MCF 10A (cell line): ENCODE results near the gene PSME1. TPM values are rescaled to one million over a fixed set of nuclear protein-coding genes. Genes with fewer than 3 reads are reported as not detected.
"Not testable (repeated sequence)": the region's sequence is repeated elsewhere in the genome, so short reads cannot be mapped to it uniquely, and the experiment has no call there.

Experiments
- BruUV-seq: library from RNA; stranded (reverse); fragments of 400-500 nt; replicated peaks from 2 replicates; lab custom pipeline; 2021; lab: Mats Ljungman, UMichigan
- CTCF ChIA-PET: fragments of 300-600 bp; sonication (Branson Sonifier 250); formaldehyde crosslinking; extraction: SDS; loops from one replicate; lab custom pipeline; 2021; ENCODE audit warnings: antibody characterized with exemption, inconsistent platforms; lab: Yijun Ruan, JAX
- POLR2A ChIA-PET: fragments of 300-600, 350-650 bp; sonication (Branson Sonifier 250); formaldehyde crosslinking; extraction: SDS; loops from one replicate; lab custom pipeline; 2020; ENCODE audit warnings: antibody characterized with exemption, inconsistent platforms; lab: Yijun Ruan, JAX
- DNase-seq: peaks from one replicate; pipeline ENCODE4 v3.0.0-alpha.2; 2018; ENCODE audit not compliant: unreplicated experiment
- H3K27ac Mint-ChIP-seq: one replicate; pipeline ENCODE4 v1.8.0; 2022; ENCODE audit warnings: mild to moderate bottlenecking, low read depth, mixed read lengths; ENCODE audit not compliant: unreplicated experiment
- H3K27me3 Mint-ChIP-seq: one replicate; pipeline ENCODE4 v1.8.0; 2022; ENCODE audit warnings: mixed read lengths; ENCODE audit not compliant: insufficient read depth, unreplicated experiment
- H3K36me3 Mint-ChIP-seq: one replicate; pipeline ENCODE4 v1.8.0; 2022; ENCODE audit warnings: mild to moderate bottlenecking, moderate library complexity, mixed read lengths; ENCODE audit not compliant: insufficient read depth, unreplicated experiment
- H3K4me1 Mint-ChIP-seq: one replicate; pipeline ENCODE4 v1.8.0; 2022; ENCODE audit warnings: mixed read lengths; ENCODE audit not compliant: insufficient read depth, unreplicated experiment
- H3K4me3 Mint-ChIP-seq: one replicate; pipeline ENCODE4 v1.8.0; 2022; ENCODE audit warnings: mild to moderate bottlenecking, moderate library complexity, mixed read lengths; ENCODE audit not compliant: unreplicated experiment
- H3K9me3 Mint-ChIP-seq: one replicate; pipeline ENCODE4 v1.8.0; 2022; ENCODE audit warnings: mixed read lengths; ENCODE audit not compliant: unreplicated experiment
- CTCF ChIP-seq: fragments of 200-600 bp; IDR thresholded peaks from one replicate; pipeline ENCODE4 v1.8.0; 2022; ENCODE audit warnings: antibody characterized with exemption, mild to moderate bottlenecking; ENCODE audit not compliant: unreplicated experiment
- intact Hi-C: fragments of 100-400 bp; cut with micrococcal nuclease; formaldehyde crosslinking; loops from 2 replicates; pipeline ENCODE4 v1.14.1; 2022
- total RNA-seq: library from RNA; stranded (reverse); gene quantifications from 2 replicates; pipeline ENCODE4 v1.2.3, GENCODE V29; 2022

Gene PSME1
- total RNA-seq, 1 experiment from 2014 or later, result 126 TPM

DNA sequence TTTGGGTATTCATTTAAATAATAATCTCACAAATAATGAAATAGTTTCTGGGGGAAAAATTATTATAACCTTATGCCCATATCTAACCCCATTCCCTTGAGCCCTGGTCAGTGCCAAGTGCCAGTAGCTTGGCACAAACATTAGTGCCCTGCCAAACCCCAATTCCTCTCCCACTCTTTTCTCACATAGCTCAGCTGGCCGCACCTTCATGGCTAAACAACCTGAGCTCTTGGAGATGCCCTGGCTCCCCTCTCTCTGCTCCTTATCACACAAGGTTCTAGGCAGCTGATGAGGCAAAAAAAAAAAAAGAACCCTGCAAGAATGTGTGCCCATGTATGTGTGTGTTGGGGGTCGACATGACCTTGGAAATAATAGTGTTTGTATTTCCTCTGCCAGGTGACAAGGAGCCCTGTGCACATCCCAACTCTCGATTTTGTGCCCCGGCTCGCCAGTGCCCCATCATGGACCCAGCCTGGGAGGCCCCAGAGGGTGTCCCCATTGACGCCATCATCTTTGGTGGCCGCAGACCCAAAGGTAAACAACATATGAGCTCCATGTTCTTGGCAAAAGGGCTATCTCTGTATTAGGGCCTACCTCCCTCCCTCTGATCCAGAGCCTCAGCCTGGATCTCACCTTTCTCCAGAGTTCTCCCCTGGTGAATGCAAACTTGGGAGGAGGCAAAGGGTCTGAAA lies 33.5 kb upstream of the PSME1 start:
- Mint-ChIP-seq H3K4me3 (no peak overlapping the region), H3K4me1 (peaks cover 3% of the 10 kb centered on the region), H3K9me3 (no peaks in the 10 kb centered on the region), H3K27ac (no peak overlapping the region), H3K27me3 (no peaks in the 10 kb centered on the region), H3K36me3 (peaks cover 36% of the 10 kb centered on the region)
- no peak for TF ChIP-seq CTCF
- intact Hi-C loops, result no loop called here
- no TSS peak for BruUV-seq
- DNase-seq, result no peak
- ChIA-PET POLR2A (interaction anchor here (0.5 to 1.1 kb wide), 4 partner anchors 9 to 78 kb away, joined by 3 to 4 read pairs (median 3); partner anchors contain the start of genes DCAF11 and NRL), CTCF (interaction anchor here (0.5 to 10.7 kb wide), 9 partner anchors 10 to 1070 kb away, joined by 3 to 272 read pairs (median 4); partner anchors contain the start of genes DCAF11, EMC9, IRF9 and NRL)

- H3K27ac Mint-ChIP-seq, result no peak overlapping the region
- ChIA-PET POLR2A (interaction anchor here (2.6 kb wide), 1 partner anchor 11 kb away, joined by 13 read pairs; the partner anchor contains the start of genes DCAF11 and NRL), CTCF (interaction anchor here (0.6 to 10.7 kb wide), 6 partner anchors 11 to 1240 kb away, joined by 3 to 272 read pairs (median 4); partner anchors contain the start of genes DCAF11, IRF9, NRL and PCK2)
- no peaks in the 10 kb centered on the region for H3K27me3 Mint-ChIP-seq
- no peak for TF ChIP-seq CTCF
- H3K4me3 Mint-ChIP-seq, result no peak overlapping the region
- H3K9me3 Mint-ChIP-seq, result no peaks in the 10 kb centered on the region
- H3K36me3 Mint-ChIP-seq, result peaks cover 36% of the 10 kb centered on the region
- DNase-seq, result no peak
- H3K4me1 Mint-ChIP-seq, result peaks cover 6% of the 10 kb centered on the region
- TSS peak; percentile 40 for BruUV-seq
- intact Hi-C loops, result no loop called here
Measured at GRCh38 chr14:24103451-24103850, 32.5 kb upstream of the PSME1 start.

GRCh38 chr14:24105609-24106239 lies 30.3 kb upstream of the PSME1 start:
- Mint-ChIP-seq H3K4me1 (peaks cover 11% of the 10 kb centered on the region), H3K36me3 (peaks cover 21% of the 10 kb centered on the region)
- H3K27me3 Mint-ChIP-seq, H3K4me3 Mint-ChIP-seq, BruUV-seq, H3K27ac Mint-ChIP-seq, H3K9me3 Mint-ChIP-seq, DNase-seq: not testable (repeated sequence)
- POLR2A ChIA-PET, result interaction anchor here (1.1 to 6.8 kb wide), 3 partner anchors 9 to 125 kb away, joined by 3 to 90 read pairs (median 13); partner anchors contain the start of genes DCAF11, NRL and PCK2
- intact Hi-C loops, result loop anchor here (5.0 kb wide), 1 partner anchor 192 kb away; the partner anchor contains the start of genes DHRS1 and NOP9
- CTCF ChIA-PET, result interaction anchor here (0.7 to 10.7 kb wide), 7 partner anchors 12 to 919 kb away, joined by 3 to 272 read pairs (median 5); partner anchors contain the start of genes IRF9 and PCK2

- no peak for DNase-seq
- intact Hi-C loops, result loop anchor here (5.0 kb wide), 1 partner anchor 191 kb away; the partner anchor contains the start of genes DHRS1 and NOP9
- Mint-ChIP-seq H3K27me3 (no peaks in the 10 kb centered on the region), H3K9me3 (no peaks in the 10 kb centered on the region), H3K36me3 (peaks cover 10% of the 10 kb centered on the region), H3K27ac (no peak overlapping the region), H3K4me3 (no peak overlapping the region), H3K4me1 (peaks cover 11% of the 10 kb centered on the region)
- no peak for TF ChIP-seq CTCF
- BruUV-seq, result no TSS peak
- POLR2A ChIA-PET, result interaction anchor here (0.6 to 6.8 kb wide), 7 partner anchors 14 to 124 kb away, joined by 3 to 90 read pairs (median 7); partner anchors contain the start of genes EMC9, PCK2 and PSME1
- CTCF ChIA-PET, result interaction anchor here (0.6 to 10.7 kb wide), 12 partner anchors 11 to 1447 kb away, joined by 3 to 272 read pairs (median 5); partner anchors contain the start of genes IRF9, PCK2, PSME2 and RNF31
Measured at GRCh38 chr14:24106672-24107271, 29.2 kb upstream of the PSME1 start.
